Glomerular endothelial cell (primary cell): ENCODE data around the gene NFIA. TPM values are rescaled to one million over a fixed set of nuclear protein-coding genes. Genes with fewer than 3 reads are reported as not detected.

ENCODE experiments used
- DNase-seq: peaks from one replicate; pipeline ENCODE4 v3.0.0-alpha.2; 2011; ENCODE audit warnings: low read depth, low spot score; ENCODE audit errors: extremely low read depth
- total RNA-seq: library from RNA; depleted of rRNA; stranded (reverse); fragments of >200 nt; gene quantifications from 2 replicates; pipeline ENCODE4 v1.2.3, GENCODE V29; 2015

NFIA gene
- total RNA-seq, 1 donor from 2014 or later = 18.4 TPM

- no peak for DNase-seq
These were observed 155.4 kb downstream of the NFIA start for GRCh38 chr1:61237659-61238358.

GRCh38 chr1:61238359-61238665 is 156.0 kb downstream of the NFIA start:
- DNase-seq = no peak

- no peak for DNase-seq
These were observed 158.5 kb downstream of the NFIA start for GRCh38 chr1:61240878-61241277.

- DNase-seq = no peak
These were observed 159.1 kb downstream of the NFIA start for GRCh38 chr1:61241411-61241838.

- DNase-seq = no peak
These were observed 159.6 kb downstream of the NFIA start for GRCh38 chr1:61241973-61242381.

GRCh38 chr1:61244114-61244513 is 161.8 kb downstream of the NFIA start:
- DNase-seq = no peak

GRCh38 chr1:61245696-61246400 is 163.5 kb downstream of the NFIA start:
- DNase-seq = no peak

- no peak for DNase-seq
These were observed 164.9 kb downstream of the NFIA start for GRCh38 chr1:61247051-61247825.

GRCh38 chr1:61247881-61248752 is 165.8 kb downstream of the NFIA start:
- DNase-seq = no peak

- no peak for DNase-seq
These were observed 168.6 kb downstream of the NFIA start for GRCh38 chr1:61250933-61251332.

- DNase-seq = no peak
These were observed 170.8 kb downstream of the NFIA start for GRCh38 chr1:61253059-61253735.

- no peak for DNase-seq
These were observed 171.7 kb downstream of the NFIA start for GRCh38 chr1:61253912-61254633.

GRCh38 chr1:61254634-61255357 is 172.4 kb downstream of the NFIA start:
- no peak for DNase-seq

GRCh38 chr1:61255358-61255703 is 173.0 kb downstream of the NFIA start:
- no peak for DNase-seq

- DNase-seq = no peak
These were observed 177.2 kb downstream of the NFIA start for GRCh38 chr1:61259379-61260148.

- no peak for DNase-seq
These were observed 177.8 kb downstream of the NFIA start for GRCh38 chr1:61260171-61260570.

- DNase-seq = no peak
These were observed 179.2 kb downstream of the NFIA start for GRCh38 chr1:61261595-61261994.
